Smooth muscle cell (in vitro differentiated cells): Measurements from ENCODE around the gene ADAT3. TPM values are rescaled to one million over a fixed set of nuclear protein-coding genes. Genes with fewer than 3 reads are reported as not detected.

ENCODE experiments used
- DNase-seq: peaks from one replicate; lab custom pipeline; 2025; ENCODE audit not compliant: unreplicated experiment; lab: John Stamatoyannopoulos, UW
- H2AFZ ChIP-seq: fragments of 200-600 bp; sonication (generic); 2 replicates; pipeline ENCODE4 v1.6.0; 2016; ENCODE audit warnings: antibody characterized with exemption, low read depth, mild to moderate bottlenecking
- H3F3A ChIP-seq: fragments of 200-600 bp; sonication (generic); 2 replicates; pipeline ENCODE4 v1.6.0; 2017; ENCODE audit warnings: antibody characterized with exemption, low read depth
- H3K27ac ChIP-seq: fragments of 200-600 bp; sonication (generic); 2 replicates; pipeline ENCODE4 v1.5.1; 2016; ENCODE audit warnings: low read depth, mild to moderate bottlenecking
- H3K27me3 ChIP-seq: fragments of 200-600 bp; sonication (generic); 2 replicates; pipeline ENCODE4 v1.6.1; 2016; ENCODE audit warnings: low read depth, mild to moderate bottlenecking
- H3K36me3 ChIP-seq: fragments of 200-600 bp; sonication (generic); 2 replicates; pipeline ENCODE4 v1.5.1; 2016; ENCODE audit warnings: low read depth
- H3K4me1 ChIP-seq: fragments of 200-600 bp; sonication (generic); 2 replicates; pipeline ENCODE4 v1.5.1; 2016; ENCODE audit warnings: low read depth
- H3K4me2 ChIP-seq: fragments of 200-600 bp; sonication (generic); 2 replicates; pipeline ENCODE4 v1.6.0; 2016; ENCODE audit warnings: mild to moderate bottlenecking
- H3K4me3 ChIP-seq: fragments of 200-600 bp; sonication (generic); 2 replicates; pipeline ENCODE4 v1.5.1; 2016; ENCODE audit warnings: mild to moderate bottlenecking
- H3K79me2 ChIP-seq: fragments of 200-600 bp; sonication (generic); 2 replicates; pipeline ENCODE4 v1.6.0; 2016; ENCODE audit warnings: low read depth, mild to moderate bottlenecking
- H3K9ac ChIP-seq: fragments of 200-600 bp; sonication (generic); 2 replicates; pipeline ENCODE4 v1.6.0; 2016; ENCODE audit warnings: low read depth
- H3K9me3 ChIP-seq: fragments of 200-600 bp; sonication (generic); replicated peaks from 2 replicates; pipeline ENCODE4 v1.5.1; 2016; ENCODE audit warnings: low read depth
- H4K20me1 ChIP-seq: fragments of 200-600 bp; sonication (generic); 2 replicates; pipeline ENCODE4 v1.6.0; 2016; ENCODE audit warnings: low read depth
- WGBS: methylation state at CpG from one replicate; pipeline ENCODE4 v1.1.7; 2016; ENCODE audit warnings: low lambda C conversion rate; 5-methylcytosine and 5-hydroxymethylcytosine counted together
- polyA plus RNA-seq: library from polyadenylated mRNA; unstranded; fragments of >200 nt; fragmentation: Nextera tagmentation; extraction: Ambion mirVana; gene quantifications from 2 replicates; pipeline ENCODE4 v1.2.1, GENCODE V29; 2016
- total RNA-seq: library from RNA; depleted of rRNA; stranded (reverse); fragments of >200 nt; gene quantifications from 2 replicates; pipeline ENCODE4 v1.2.3, GENCODE V29; 2014
- TF ChIP-seq, protein P1 (sequence below): fragments of 200-600 bp; sonication (generic); IDR thresholded peaks from 2 replicates; pipeline ENCODE4 v1.5.1; 2017; ENCODE audit warnings: borderline replicate concordance, mild to moderate bottlenecking, antibody characterized with exemption; ENCODE audit not compliant: insufficient read depth, poor library complexity, severe bottlenecking

ADAT3 gene
- total and polyA plus RNA-seq, 2 experiments from 2014 or later = 0.58 to 2.0 TPM

DNA sequence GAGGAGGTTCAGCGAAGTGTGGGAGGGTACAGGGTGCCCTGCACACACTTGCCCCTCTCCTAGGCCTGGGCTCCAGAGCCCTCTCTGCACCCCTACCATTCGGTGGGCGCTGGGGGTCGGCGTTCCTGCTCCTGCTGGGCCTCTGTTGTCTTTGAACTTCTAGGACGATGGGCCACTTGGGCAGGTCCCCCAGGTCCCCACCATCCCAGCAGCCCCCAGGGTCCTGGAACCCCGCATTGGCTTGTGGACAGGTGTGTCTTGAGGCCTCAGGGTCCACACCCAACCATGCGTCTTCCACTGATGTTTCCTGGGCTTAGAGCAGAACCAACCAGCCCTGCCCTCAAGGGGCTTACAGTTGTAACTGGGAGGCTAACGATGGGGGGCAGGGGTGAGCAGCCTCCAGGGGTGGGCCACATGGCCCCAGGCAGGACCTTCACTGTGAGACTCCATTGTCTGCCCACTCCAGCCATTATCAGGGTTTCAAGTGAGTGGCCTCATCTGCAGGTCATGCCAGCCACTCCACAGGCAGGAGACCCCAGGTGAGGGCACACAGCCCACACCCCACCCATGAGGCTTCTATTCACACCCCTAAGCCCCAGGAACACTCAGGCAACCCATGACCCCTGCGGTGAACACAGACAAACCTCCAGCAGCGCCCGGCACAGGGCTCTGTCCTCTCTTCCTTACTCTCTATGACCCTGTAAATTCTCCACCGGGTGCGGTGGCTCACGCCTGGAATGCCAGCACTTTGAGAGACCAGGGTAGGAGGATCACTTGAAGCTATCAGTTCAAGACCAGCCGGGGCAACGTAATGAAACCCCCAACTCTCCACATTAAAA is 39.8 kb upstream of the ADAT3 start:
- H3K36me3 ChIP-seq = no peaks in the 10 kb centered on the region
- no peak overlapping the region for H3K9ac ChIP-seq
- peaks cover 13% of the 10 kb centered on the region for H3K4me1 ChIP-seq
- H4K20me1 ChIP-seq = peaks cover 26% of the 10 kb centered on the region
- no peaks in the 10 kb centered on the region for H3K27me3 ChIP-seq
- WGBS = 86% methylated on average over 17 of the region's 17 CpGs
- TF ChIP-seq, protein P1, sequence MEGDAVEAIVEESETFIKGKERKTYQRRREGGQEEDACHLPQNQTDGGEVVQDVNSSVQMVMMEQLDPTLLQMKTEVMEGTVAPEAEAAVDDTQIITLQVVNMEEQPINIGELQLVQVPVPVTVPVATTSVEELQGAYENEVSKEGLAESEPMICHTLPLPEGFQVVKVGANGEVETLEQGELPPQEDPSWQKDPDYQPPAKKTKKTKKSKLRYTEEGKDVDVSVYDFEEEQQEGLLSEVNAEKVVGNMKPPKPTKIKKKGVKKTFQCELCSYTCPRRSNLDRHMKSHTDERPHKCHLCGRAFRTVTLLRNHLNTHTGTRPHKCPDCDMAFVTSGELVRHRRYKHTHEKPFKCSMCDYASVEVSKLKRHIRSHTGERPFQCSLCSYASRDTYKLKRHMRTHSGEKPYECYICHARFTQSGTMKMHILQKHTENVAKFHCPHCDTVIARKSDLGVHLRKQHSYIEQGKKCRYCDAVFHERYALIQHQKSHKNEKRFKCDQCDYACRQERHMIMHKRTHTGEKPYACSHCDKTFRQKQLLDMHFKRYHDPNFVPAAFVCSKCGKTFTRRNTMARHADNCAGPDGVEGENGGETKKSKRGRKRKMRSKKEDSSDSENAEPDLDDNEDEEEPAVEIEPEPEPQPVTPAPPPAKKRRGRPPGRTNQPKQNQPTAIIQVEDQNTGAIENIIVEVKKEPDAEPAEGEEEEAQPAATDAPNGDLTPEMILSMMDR = no peak
- H3K9me3 ChIP-seq = no peaks in the 10 kb centered on the region
- DNase-seq = no peak
- H3K79me2 ChIP-seq = peaks cover 22% of the 10 kb centered on the region
- peak overlapping the region; percentile 93 for H3K4me2 ChIP-seq
- H3K27ac ChIP-seq = no peak overlapping the region
- no peak overlapping the region for H2AFZ ChIP-seq
- H3K4me3 ChIP-seq = peak overlapping the region; percentile 73
- no peaks in the 10 kb centered on the region for H3F3A ChIP-seq

- Histone ChIP-seq H4K20me1 (peaks cover 17% of the 10 kb centered on the region), H3K27me3 (no peaks in the 10 kb centered on the region), H3K9ac (no peak overlapping the region), H3K36me3 (no peaks in the 10 kb centered on the region), H3K27ac (no peak overlapping the region), H3K4me3 (no peak overlapping the region), H3K4me2 (no peak overlapping the region), H3F3A (no peaks in the 10 kb centered on the region), H2AFZ (no peak overlapping the region), H3K9me3 (no peaks in the 10 kb centered on the region), H3K4me1 (peaks cover 5% of the 10 kb centered on the region), H3K79me2 (peaks cover 7% of the 10 kb centered on the region)
- DNase-seq = no peak
- WGBS = 92% methylated on average over 8 of the region's 8 CpGs
- TF ChIP-seq, protein P1 = no peak
These were observed 38.4 kb upstream of the ADAT3 start for GRCh38 chr19:1866693-1867348.

DNA sequence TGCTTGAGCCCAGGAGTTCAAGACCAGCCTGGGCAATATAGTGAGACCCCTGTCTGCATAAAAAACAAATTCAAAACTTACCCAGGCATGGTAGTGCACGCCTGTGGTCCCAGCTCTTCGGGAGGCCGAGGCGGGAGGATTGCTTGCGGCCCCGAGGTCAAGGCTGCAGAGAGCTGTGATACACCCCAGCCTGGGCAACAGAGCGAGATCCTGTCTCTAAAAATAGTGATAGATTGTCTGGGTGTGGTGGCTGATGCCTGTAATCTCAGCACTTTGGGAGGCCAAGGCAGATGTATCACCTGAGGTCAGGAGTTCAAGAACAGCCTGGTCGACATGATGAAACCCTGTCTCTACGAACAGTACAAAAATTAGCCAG is 37.9 kb upstream of the ADAT3 start:
- TF ChIP-seq, protein P1 = no peak
- Histone ChIP-seq H4K20me1 (peaks cover 17% of the 10 kb centered on the region), H3K9ac (no peak overlapping the region), H3K4me1 (peaks cover 5% of the 10 kb centered on the region), H3K27me3 (no peaks in the 10 kb centered on the region), H3K27ac (no peak overlapping the region), H3F3A (no peaks in the 10 kb centered on the region), H3K4me3 (no peak overlapping the region), H3K4me2 (no peak overlapping the region), H3K9me3 (no peaks in the 10 kb centered on the region), H2AFZ (no peak overlapping the region), H3K79me2 (peaks cover 4% of the 10 kb centered on the region), H3K36me3 (no peaks in the 10 kb centered on the region)
- DNase-seq = no peak
- 96% methylated on average over 9 of the region's 9 CpGs for WGBS
